ENCODE data around the gene GCDH. TPM values are rescaled to one million over a fixed set of nuclear protein-coding genes. Genes with fewer than 3 reads are reported as not detected.
"Not testable (repeated sequence)": the region's sequence is repeated elsewhere in the genome, so short reads cannot be mapped to it uniquely, and the experiment has no call there.

Gene GCDH
- total RNA-seq, 1 experiment from 2014 or later = 29.7 TPM

DNA sequence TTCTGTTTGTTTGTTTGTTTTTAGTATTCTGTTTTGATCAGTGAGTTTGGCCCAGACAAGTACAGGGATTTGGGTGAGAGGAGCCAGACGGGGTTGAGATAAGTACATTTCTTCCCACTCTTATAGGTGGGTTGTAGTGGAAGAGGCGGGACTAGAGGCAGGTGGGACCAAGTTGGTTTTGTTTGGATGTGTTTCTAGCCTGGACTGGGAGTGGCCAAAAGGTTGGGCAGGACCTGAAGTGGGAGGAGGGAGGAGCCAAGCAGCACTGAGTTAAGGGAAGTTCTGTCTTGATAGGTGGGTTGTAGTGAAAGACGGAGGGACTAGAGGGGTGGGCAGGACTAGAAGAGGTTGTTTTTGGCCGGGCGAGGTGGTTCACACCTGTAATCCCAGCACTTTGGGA lies 18.7 kb upstream of the GCDH start:
- DNase-seq (ENCODE audit: low read depth) = no peak

DNA sequence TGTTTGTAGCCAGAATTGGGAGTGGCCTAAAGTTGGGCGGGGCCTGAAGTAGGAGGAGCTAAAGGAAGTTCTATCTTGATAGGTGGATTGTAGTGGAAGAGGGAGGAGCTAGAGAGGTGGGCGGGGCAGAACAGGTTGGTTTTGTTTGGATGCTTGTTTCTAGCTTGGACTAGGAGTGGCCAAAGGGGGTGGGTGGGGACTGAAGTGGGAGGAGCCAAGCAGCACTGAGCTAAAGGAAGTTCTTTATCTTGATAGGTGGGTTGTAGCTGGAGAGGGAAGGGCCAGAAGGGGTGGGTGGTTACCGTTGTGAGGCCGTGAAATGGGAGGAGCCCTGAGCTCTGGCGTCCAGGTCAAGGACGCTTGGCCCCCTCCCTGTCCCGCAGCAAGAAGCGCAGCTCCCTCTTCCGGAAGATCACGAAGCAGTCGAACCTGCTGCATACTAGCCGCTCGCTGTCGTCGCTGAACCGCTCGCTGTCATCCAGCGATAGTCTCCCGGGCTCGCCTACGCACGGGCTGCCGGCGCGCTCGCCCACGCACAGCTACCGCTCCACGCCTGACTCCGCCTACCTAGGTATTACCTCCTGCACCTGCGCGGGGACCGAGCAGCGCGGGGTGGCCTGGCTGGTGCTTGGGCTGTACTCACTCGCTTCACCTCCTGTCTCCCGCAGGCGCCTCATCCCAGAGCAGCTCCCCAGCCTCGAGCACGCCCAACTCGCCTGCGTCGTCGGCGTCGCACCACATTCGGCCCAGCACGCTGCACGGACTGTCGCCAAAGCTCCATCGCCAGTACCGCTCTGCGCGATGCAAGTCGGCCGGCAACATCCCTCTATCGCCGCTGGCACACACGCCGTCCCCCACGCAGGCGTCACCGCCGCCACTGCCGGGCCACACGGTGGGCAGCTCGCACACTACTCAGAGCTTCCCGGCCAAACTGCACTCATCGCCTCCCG lies 17.7 kb upstream of the GCDH start:
- DNase-seq (ENCODE audit: low read depth) = peak; percentile 33

DNA sequence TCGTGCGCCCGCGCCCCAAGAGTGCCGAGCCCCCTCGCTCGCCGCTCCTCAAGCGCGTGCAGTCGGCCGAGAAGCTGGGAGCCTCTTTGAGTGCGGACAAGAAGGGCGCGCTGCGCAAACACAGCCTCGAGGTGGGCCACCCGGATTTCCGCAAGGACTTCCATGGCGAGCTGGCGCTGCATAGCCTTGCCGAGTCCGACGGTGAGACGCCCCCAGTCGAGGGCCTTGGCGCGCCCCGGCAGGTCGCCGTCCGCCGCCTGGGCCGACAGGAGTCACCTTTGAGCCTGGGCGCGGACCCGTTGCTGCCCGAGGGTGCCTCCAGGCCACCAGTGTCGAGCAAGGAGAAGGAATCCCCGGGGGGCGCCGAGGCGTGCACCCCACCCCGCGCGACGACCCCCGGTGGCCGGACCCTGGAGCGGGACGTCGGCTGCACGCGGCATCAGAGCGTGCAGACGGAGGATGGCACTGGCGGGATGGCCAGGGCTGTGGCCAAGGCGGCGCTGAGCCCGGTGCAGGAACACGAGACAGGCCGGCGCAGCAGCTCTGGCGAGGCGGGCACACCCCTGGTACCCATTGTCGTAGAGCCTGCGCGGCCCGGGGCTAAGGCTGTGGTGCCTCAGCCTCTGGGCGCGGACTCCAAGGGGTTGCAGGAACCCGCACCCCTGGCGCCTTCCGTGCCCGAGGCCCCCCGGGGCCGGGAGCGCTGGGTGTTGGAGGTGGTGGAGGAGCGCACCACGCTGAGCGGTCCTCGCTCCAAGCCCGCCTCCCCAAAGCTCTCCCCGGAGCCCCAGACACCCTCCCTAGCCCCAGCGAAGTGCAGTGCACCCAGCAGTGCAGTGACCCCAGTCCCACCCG lies 16.8 kb upstream of the GCDH start:
- no peak for DNase-seq (ENCODE audit: low read depth)

DNA sequence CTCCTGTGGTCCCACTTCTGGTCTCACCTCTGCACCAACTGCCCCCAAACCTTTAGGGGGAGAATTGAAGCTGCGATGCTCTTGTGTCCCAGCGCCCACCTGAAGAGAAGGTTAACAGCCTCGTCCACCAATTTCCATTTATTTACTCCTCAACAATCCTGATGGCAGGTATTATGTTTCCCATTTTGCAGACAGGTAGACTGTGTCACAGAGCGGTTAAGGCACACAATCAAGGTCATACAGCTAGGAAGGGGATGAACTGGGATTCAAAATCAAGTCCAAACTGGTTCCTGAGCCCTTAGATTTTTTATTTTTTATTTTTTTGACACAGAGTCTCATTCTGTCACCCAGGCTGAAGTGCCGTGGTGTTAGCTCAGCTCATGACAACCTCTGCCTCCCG lies 15.9 kb upstream of the GCDH start:
- DNase-seq (ENCODE audit: low read depth) = no peak

DNA sequence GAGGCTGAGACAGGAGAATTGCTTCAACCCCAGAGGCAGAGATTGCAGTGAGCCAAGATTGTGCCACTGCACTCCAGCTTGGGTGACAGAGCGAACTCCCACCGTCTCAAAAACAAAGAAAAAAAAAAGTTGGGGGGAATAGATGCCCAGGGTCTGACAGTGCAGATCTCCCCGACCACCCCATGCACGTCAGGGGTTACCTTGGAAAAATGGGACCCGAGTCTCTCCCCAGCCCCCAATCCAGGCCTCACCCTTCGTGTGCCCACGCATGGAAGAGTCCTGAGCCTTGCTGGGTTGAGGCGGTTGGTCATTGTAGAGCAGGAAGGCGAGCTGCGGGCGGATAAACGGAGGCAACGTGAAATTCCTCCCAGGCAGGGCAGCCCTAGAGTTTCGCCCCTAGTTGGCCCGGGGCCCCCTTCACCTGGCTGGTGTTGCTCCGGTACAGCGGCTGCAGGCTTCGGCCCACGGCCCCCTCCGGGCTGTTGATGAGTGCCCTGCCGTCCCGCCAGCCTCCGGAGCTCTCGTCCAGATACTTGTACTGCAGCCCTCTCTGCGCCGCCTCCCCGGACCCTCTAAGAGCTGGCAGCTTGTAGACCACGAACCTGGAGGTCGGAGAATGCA lies 10.3 kb upstream of the GCDH start:
- DNase-seq (ENCODE audit: low read depth) = no peak

DNA sequence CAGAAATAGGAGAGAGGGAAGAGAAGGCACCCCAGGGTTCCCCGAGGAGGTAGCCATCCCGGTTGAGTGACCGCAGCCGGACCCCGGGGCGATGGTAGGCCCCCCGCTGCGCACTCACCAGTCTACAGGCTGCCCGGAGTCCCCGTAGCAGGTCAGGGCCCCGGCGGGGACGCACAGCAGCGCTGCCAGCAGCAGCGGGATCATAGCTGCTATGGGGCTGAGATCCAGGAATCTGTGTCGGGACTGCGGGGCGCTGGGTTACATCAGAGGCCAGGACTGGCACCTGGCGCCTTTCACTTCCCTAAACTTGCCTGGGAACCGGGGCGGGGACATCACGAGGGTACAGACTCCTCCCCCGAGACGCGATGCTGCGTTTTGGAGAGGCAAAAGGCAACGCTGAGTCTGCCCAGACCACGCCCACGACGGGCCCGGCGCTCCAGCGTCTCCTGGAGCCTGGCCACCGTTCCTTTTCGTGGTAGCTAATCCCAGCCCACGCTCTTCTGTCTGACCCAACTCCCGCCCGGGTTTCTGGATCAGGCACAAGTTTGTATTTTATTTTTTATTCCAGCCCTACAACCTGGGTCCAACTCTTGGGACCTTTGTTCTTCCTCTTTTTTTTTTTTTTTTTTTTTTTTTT lies 9.7 kb upstream of the GCDH start, which contains the start of gene DNASE2:
Gene DNASE2 (minus strand): TSS at position 278 of the 637 bp plus-strand sequence. CDS start 74 bp downstream, at position 204.
- peak; percentile 19 for DNase-seq (ENCODE audit: low read depth)

DNA sequence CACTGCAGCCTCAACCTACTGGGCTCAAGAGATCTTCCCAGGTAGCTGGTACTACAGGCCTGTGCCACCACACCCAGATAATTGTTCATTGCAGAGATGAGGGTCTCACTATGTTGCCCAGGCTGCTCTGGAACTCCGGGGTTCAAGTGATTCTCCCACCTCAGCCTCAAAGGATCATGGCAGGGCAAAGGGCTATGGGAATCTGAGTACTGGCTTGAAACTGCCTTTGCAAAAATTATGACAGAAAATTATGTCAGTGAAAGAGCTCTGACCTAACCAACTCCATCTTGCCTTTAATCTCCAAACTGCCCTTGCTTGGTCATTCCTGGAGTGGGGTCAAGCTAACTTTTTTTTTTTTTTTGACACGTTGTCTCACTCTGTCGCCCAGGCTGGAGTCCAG lies 8.4 kb upstream of the GCDH start:
- no peak for DNase-seq (ENCODE audit: low read depth)

DNA sequence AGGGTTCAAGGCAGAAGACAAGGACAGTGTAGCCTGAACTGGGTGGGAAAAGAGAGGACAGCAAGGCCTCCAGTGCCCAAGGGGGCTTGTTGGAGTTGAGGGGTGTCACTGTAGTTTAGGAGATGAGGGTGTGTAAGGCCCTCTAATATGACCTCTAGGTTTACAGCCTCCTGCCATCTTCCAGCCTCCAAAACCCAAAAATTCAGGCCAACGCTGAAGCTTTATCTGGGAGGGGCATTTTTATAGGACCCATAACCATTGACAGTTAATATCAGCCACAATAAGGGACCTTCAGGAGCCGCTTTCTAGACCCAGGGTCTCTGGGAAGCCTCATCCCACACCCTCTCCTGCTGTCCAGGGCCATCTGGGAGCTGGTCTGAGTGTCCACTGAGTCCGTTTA lies 6.8 kb upstream of the GCDH start:
- DNase-seq (ENCODE audit: low read depth) = no peak

DNA sequence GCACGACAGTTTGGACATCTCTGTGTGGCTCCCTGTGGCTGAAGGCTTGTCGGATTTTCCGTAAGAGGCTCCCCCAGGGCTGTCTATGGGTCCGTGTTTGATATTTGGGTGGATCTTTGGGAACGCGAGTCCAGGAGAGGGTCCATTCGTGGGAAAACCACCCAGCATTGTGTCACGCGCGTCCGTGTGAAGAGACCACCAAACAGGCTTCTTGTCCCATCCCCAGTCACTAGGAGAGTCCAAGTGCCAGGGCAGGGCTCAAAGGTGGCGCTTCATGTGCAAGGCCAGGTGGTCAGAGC lies 6.4 kb upstream of the GCDH start:
- no peak for DNase-seq (ENCODE audit: low read depth)

DNA sequence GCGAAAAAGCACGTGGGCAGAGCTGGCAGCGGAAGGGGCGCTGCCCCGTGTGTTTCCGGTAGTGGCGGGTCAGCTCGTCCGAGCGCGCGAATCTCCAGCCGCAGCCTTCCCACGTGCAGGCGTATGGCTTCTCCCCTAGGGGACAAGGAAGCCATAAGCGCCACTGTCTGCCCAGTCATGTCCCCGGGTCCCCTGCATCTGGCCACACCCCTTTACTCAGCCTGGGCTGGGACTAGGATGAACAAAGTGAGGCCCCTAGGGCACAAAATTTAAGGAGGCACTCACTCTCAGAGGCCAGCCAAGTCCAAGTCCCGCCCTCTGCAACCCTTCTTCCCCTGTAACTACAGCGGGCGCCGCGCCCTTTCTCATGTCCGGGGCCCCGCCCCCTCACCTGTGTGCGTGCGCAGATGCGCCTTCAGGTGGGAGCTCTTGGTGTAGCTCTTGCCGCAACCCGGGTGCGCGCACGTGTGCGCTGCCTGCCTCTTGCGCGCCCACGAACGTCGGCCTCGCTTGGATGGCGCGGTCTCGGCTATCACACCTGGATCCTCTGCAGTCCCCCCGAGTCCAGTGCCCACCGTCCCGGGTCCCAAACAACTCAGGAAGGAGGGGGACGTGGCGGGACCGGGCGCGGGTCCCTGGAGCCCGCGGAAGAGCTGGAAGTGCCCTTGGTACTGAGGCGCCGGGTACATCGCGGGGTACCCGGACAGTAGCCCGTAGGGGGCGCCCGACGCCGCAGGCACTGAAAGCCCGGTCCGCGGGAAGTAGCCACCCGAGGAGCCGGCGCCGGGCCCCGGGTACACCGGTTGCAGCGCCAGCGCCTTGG lies 5.8 kb upstream of the GCDH start:
- DNase-seq (ENCODE audit: low read depth) = no peak

DNA sequence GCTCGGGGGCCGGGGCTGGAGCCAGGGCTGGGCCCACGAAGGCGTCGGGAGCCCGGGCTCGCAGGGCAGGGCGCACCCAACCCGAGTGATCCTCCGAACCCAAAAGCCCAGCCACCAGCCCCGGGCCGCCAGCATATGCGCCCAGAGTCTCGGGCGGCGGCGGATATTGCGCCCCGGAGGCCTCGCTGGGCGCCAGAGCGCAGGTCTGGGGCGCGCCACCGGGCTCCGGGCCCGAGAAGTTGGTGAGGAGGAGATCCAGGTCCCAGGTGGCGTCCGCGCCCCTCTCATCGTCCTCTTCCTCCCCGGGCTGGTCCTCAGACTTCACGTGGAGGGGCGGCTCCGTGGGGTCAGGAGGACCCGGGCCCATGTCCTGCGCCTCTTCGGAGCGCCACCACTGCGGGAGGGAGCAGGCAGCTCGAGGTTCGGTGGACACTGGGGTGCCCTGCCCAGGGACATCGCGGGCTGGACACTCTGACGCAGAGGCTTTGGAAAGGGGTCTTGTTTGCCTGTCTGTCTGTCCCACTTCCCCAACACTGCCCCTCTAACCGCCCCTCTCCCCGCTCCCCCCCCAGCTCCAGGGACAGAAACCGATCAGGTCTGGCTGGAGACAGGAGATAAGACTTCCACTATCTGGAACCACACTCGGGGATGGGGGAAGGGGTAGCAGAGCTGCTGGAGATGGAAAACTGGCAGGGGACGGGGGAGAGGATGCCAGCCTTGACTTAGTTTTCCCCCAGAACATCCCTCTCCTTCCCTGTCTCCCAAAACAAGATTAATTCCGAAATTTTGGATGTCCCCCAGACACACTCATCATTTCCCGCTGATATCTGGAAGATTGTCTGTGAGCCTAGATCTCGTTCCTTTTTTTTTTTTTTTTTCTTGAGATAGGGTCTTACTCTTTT lies 5.0 kb upstream of the GCDH start:
- no peak for DNase-seq (ENCODE audit: low read depth)

DNA sequence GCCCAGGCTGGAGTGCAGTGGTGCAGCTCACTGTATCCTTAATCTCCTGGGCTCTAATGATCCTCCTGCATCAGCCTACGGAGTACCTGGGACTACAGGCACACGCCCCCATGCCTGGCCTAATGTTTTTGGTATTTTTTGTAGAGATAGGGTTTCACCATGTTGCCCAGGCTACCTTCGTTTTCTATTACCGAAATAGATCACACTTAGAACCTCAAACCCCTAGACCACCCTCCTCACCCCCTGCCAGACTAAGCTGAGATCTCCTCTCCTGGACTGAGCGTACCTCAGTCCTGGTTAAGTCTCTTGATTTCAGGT lies 4.3 kb upstream of the GCDH start:
- no peak for DNase-seq (ENCODE audit: low read depth)

DNA sequence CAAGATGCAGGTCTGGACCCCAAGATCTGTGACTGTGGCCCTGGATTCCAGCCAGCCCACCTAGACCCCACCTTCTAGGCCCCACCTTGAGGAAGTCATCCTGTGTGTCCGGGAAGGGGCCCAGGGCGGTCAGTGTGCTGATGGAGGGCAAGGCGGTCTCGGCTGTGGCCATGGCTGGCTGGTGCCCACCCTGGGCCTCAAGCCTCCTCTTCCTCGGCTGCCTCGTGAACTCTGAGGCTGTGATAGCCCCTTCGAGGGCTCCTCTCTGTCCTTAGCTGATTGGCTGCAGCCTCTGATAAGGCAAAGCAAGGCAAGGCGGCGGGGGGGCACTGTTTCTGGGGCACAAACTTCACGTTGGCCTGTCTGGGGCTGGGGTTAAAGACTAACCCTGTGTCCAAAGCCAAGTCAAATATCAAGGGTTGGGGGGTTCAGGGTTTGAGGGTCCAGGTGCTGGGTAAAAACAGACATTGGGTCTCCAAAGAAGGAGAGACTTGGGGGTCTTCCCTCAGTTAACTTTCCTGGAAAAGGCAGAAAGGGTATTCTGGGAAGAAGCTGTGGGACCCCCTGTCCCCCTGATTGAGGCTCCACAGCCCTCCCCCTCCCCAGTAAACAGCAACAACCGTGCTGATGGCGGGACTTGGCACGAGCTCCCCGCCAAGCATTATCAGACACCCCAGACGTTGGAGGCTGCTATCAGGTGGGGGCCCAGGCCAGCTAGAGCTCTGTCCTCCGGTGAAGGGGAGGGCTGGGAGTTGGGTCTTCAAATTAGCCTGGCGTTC lies 3.8 kb upstream of the GCDH start, which contains the start of gene KLF1:
Gene KLF1 (minus strand): TSS at position 233 of the 779 bp plus-strand sequence. CDS start 61 bp downstream, at position 172.
- no peak for DNase-seq (ENCODE audit: low read depth)

DNA sequence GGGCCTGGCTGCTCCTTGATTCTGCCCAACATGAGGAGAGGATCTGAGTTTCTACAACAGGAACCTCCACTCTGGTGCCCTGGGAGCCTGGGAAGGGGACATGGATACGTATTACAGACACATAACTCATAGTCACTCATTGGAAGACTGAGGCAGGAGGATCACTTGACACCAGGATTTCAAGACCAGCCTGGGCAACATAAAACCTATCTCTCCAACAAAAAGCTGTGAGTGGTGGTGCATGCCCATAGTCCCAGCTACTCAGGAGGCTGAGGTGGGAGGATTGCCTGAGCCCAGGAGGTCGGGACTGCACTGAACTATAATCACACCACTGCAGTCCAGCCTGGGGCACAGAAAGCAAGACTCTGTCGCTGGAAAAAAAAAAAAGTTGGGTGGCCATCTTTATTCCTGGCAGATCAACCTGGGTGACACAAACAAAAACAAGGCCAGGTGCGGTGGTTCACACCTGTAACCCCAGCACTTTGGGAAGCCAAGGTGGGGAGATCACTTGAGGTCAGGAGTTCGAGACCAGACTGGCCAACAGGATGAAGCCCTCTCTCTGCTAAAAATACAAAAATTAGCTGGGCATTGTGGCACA lies 2.9 kb upstream of the GCDH start:
- no peak for DNase-seq (ENCODE audit: low read depth)

DNA sequence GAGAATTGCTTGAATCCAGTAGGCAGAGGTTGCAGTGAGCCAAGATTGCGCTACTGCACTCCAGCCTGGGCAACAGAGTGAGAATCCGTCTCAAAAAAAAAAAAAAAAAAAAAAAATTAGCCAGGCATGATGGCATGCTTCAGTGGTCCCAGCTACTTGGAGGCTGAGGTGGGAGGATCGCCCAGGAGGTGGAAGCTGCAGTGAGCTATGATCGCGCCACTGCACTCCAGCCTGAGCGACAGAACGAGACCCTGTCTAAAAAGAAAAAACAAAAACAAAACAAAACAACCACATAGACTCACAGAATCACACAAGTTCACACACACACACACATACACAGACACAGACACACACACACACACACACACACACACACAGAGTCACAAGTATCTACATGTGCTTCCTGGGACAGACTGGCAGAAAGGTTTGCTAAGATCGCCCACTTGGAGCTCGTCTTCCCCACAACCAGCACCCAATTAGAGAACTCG lies 617 bp upstream of the GCDH start:
- DNase-seq (ENCODE audit: low read depth) = not testable (repeated sequence)

DNA sequence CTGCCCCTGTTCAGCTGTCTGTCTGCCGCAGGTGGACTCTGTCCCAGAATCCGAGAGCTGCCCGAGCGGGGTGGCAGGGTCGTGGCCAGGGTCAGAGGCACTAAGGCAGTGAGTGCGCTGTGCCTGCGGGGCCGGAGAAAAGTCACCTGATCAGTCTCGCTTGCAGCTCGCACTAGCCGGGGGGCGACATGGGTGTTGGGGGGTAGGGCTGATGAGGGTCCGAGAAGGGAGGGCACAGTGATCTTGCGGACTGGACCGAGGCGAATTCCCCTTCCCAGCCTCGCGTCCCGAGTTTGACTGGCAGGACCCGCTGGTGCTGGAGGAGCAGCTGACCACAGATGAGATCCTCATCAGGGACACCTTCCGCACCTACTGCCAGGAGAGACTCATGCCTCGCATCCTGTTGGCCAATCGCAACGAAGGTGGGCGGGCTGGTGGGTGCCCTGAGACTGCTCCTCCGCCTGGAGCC lies 627 bp downstream of the GCDH start:
- DNase-seq (ENCODE audit: low read depth) = no peak

DNA sequence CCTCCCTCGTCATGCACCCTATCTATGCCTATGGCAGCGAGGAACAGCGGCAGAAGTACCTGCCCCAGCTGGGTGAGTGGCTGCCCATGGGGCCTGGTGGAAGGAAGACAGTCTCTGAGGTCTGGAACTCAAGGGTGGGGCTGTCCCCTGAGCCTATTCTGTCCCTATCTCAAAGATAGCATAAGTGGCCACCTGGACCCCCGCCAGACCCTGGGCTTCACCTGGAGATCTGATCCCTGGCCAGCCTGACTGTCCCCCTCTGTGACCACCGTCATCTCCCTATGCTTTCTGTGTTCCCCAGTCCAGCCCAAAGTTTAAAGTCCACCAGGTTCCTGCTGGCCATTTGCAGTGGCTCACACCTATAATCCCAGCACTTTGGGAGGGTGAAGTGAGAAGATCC lies 2.6 kb downstream of the GCDH start:
- DNase-seq (ENCODE audit: low read depth) = no peak

DNA sequence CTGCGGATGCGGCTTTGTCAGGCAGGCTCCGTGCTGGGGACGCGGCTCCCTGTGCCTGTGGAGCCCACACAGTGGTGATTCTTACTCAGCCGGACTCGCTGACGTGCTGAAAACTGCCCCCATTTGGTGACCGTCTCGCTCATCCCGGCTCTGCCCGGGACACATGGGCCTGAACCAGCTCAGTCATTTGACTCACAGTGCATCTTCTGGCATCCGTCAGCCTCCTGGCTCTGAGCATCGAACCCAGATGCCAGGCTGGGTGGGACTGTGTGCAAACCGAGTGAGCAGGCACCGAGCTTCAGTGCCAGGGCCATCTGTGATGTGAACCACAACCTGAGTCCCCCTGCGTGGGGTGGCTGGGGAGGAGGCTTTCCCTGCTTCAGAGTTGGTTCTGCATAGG lies 5.5 kb downstream of the GCDH start:
- DNase-seq (ENCODE audit: low read depth) = no peak

Data from HT1080 (cell line).